ENCODE data around the gene TSEN2. TPM values are rescaled to one million over a fixed set of nuclear protein-coding genes. Genes with fewer than 3 reads are reported as not detected.
"Not testable (repeated sequence)": the region's sequence is repeated elsewhere in the genome, so short reads cannot be mapped to it uniquely, and the experiment has no call there.

Gene TSEN2
- total RNA-seq, 1 experiment from 2014 or later = 21.4 TPM

DNA sequence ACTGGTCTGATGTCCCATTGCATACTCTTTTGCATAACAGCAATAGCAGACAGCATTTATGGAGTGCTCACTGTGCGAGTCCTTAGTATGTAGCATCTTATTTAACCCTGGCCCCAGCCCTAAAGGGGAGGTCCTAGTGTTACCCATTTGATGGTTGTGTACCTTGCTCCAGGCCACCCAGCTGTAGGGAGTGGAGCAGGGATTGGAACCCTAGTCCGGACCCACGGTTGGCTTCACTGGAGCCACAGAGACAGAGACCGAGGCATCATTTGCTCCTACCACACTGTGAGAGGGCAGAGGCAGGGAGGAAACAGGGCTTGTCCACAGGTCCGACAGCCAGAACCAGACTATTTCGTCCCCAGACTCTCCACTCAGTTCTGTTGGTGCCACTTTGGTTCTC is 16.0 kb upstream of the TSEN2 start:
- in situ Hi-C loops (cut with HindIII; ENCODE audit: low sequenced_read_pairs) = no loop called here
- no peak for DNase-seq (ENCODE audit: low spot score)

DNA sequence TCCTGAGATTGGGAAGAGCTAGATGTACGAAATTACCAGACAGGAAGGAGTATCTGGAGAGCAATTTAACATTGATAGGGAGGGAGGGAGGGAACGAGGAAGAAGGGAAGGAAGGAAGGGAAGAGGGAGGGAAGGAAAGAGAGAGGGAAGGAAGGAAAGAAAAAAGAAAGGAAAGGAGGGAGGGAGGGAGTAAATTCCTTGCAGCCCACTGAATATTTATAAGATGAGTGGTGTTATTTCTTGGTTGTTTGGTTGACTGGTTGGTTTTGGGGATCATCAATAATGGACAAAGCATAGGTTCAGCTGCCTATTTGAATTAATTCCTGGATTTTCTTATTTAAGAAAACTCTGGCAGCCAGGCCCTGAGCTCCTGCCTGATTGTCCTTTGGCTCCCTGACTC is 15.5 kb upstream of the TSEN2 start:
- no peak for DNase-seq (ENCODE audit: low spot score)
- in situ Hi-C loops (cut with HindIII; ENCODE audit: low sequenced_read_pairs) = no loop called here

DNA sequence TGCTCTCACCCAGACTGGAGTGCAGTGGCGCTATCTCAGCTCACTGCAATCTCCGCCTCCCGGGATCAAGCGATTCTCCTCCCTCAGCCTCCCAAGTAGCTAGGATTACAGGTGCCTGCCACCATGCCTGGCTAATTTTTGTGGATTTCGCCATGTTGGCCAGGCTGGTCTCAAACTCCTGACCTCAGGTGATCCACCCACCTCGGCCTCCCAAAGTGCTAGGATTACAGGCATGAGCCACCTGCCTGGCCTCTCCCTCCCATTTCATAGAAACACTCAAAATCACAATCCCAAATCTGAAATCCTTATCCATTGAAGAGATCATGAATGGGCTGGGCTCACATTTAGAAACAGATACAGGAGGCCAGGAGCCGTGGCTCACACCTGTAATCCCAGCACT is 15.1 kb upstream of the TSEN2 start:
- in situ Hi-C loops (cut with HindIII; ENCODE audit: low sequenced_read_pairs); DNase-seq (ENCODE audit: low spot score): not testable (repeated sequence)

DNA sequence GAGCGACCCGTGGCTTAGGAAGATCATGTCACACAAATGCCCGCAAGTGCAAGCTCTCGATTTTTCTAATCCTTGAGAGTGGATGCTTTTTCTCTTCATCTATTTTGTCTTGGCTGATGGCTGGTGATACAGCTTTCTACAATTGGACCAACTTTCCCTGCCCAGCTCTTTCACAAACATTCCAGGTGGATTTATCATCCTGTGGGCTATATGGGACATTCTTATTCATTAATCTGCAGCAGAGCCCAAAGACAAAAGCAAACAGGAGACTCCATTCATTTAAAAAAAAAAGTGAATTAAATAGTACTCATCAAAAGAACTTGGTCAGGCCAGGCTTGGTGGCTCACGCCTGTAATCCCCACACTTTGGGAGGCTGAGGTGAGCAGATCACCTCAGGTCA is 14.2 kb upstream of the TSEN2 start:
- no peak for DNase-seq (ENCODE audit: low spot score)
- in situ Hi-C loops (cut with HindIII; ENCODE audit: low sequenced_read_pairs) = no loop called here

DNA sequence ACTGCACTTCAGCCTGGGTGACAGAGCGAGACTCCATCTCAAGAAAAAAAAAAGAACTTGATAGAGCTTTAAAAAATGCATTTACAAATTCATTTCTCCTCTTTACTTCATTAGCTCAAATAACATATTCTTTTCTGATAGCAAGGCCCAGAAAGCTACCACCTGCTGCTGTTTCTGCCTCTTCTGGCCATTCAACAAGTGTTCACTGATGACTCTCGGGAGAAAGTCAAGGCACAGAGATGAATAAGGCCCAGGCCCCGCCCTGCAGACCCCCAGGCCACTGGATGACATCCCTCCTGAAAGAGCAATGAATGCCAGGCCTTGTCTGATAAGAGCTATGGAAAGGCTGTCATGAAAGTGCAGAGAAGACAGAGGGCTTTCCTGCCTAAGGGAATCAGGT is 13.6 kb upstream of the TSEN2 start:
- DNase-seq (ENCODE audit: low spot score) = no peak
- in situ Hi-C loops (cut with HindIII; ENCODE audit: low sequenced_read_pairs) = no loop called here

DNA sequence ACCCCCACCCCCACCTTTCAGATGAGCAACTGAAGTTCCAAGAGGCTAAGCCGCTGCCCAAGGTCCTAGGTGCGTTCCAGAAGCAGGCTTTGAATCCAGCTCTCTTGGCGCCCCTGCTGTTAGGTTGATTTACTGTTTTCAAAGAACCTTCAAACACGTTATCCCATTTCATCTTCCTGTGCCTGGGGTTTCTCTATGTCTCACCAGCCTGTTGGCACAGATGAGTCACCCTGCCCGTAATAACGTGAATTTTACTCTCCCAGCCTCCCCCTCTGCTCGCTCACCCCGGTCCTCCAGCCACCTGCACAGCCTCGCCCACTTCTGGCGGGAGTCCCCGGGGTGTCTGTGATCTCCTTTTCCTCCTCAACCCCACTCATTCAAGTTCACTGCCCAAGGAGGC is 13.0 kb upstream of the TSEN2 start:
- DNase-seq (ENCODE audit: low spot score) = no peak
- in situ Hi-C loops (cut with HindIII; ENCODE audit: low sequenced_read_pairs) = no loop called here

DNA sequence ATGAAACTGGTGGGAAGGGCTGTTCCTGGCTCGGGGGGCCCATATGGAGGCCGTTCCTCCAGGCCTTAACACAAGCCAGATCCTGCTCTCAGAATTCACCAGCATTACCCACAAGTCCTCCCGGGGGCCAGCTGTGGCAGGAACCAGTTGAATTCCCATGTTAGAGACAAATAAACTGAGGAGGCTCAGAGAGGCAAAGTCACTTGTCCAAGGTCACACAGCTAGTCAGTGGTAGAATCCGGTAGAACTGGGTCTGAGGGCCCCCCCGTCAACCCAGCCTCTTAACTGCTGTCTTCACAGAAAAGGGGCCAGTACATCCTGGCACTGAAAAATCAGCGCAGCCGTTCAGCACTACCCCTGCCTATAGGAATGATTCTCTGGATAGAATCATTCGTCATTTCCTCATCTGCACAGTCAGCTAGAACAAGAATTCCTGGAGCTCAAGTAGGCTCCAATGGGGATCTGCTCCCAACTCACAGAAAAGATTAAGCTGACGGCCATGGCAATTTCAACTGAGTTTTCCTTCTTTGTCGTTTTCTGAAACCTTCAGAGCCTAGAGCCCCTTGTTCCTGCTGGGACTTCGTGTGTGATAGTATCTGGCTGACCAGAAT is 12.2 kb upstream of the TSEN2 start:
- in situ Hi-C loops (cut with HindIII; ENCODE audit: low sequenced_read_pairs) = no loop called here
- no peak for DNase-seq (ENCODE audit: low spot score)

DNA sequence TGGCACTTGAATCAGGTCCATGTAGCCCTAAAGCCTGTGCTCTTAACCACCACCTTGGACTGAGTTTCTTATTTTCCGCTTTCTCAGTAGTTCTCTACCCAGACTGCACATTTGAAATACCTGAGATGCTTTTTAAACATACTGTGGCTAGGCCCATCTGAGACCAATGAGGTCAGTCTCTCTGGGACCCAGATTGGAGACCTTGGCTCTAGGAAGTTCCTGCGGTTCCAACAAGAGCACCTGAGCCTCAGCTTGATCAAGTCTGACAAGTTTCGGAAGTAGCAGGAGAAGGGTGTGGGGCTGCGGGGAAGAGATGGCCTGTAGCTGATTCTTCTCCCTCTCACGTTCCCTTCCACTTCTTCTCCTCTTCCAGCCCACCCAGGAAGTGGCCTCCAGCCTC is 11.5 kb upstream of the TSEN2 start:
- in situ Hi-C loops (cut with HindIII; ENCODE audit: low sequenced_read_pairs) = no loop called here
- DNase-seq (ENCODE audit: low spot score) = no peak

DNA sequence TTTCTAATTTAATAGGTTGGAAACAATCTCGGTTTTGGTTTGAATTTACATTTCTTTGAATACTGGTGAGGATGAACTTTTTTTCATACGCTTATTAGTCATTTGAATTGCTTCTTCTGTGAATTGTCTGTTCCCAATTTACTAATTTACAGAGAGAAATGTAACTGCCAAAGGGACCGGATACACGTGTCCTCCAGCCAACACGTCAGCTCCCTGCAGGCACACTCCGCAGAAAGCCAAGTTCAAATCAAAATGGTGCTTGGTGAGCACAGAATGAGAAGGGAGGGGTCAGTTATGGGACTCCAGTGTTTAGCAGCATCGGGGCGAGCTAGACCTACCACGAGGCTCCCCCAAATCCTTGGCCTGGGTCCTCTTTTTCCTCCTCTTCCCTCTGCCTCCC is 10.8 kb upstream of the TSEN2 start:
- in situ Hi-C loops (cut with HindIII; ENCODE audit: low sequenced_read_pairs) = no loop called here
- no peak for DNase-seq (ENCODE audit: low spot score)

DNA sequence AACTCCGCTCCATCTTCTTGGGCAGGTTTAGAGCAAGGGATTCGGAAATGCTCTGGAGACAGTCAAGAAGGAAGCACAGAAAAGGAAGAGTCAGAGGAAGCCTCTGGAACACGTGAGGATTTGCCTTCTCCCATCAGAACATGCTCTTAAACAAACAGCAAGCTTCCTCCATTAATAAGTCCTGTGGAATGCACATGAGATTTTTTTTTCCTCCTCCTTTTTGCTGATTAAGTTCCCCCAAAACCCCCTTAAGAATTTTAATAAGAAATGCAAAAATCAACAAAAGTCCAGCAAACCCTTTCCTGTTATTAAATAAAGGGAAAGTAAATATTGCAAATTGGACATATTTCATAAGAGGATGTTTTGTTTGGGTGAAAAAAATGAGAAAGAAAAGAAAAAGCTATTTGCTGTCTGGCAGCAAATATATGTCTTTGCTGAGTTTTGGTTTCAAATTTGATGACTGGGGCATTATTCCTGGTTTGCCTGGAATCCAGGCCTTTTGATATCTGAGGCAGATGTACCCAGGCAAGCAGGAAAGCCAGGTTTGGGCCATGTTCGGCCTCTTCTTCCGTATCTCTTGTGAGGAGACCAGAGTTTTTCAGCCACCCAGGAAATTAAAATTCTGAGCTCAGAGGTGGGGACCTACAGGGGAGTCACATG is 7.9 kb upstream of the TSEN2 start:
- no peak for DNase-seq (ENCODE audit: low spot score)
- in situ Hi-C loops (cut with HindIII; ENCODE audit: low sequenced_read_pairs) = no loop called here

DNA sequence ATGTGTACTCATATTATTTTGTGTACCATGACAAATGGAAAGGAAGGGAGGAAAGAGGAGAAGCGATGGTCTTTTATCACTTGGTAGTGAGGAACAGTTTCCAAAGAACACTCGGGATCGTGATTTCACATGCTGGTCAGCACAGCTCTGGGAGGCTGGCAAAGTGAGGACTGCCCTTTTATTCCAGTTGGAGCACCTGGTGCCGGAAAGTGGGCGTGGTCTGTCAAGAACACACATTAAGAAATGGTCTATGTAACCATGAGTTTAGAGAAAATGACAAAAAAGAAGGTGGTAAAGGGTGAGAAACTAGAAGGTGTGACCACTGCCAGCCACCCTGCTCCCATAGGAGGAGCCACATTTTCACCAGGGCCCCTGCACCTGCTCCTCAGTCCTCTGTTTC is 7.0 kb upstream of the TSEN2 start:
- DNase-seq (ENCODE audit: low spot score) = no peak
- in situ Hi-C loops (cut with HindIII; ENCODE audit: low sequenced_read_pairs) = no loop called here

DNA sequence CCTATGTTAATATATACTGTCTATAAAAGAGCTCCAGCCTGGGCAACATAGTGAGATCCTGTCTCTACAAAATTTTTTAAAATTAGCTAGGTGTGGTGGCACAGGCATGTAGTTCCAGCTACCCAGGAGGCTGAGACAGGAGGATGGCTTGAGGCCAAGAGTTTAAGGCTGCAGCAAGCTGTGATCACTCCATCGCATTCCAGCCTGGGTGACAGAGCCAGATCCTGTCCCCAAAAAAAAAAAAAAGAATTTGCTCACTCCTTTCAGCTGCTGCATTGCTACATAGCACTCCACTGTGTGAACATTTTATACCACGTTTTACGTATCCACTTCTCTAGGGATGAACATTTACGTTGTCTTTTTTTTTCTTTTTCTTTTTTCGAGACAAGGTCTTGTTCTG is 6.0 kb upstream of the TSEN2 start:
- DNase-seq (ENCODE audit: low spot score) = peak; percentile 69
- in situ Hi-C loops (cut with HindIII; ENCODE audit: low sequenced_read_pairs) = no loop called here

DNA sequence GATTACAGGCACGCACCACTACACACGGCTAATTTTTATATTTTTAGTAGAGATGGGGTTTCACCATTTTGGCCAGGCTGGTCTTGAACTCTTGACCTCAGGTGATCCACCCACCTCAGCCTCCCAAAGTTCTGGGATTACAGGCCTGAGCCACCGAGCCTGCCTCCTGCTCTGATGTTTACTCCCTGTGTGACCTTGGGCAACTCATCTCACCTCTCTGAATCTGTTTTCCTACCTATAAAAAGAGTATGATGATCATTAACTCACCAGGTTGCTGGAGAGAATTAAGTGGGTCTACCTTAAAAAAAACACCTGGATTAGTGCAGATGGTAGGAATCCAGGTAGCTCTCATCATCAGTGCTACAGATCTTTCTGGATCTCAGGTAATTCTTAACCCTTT is 5.1 kb upstream of the TSEN2 start:
- DNase-seq (ENCODE audit: low spot score); in situ Hi-C loops (cut with HindIII; ENCODE audit: low sequenced_read_pairs): not testable (repeated sequence)

DNA sequence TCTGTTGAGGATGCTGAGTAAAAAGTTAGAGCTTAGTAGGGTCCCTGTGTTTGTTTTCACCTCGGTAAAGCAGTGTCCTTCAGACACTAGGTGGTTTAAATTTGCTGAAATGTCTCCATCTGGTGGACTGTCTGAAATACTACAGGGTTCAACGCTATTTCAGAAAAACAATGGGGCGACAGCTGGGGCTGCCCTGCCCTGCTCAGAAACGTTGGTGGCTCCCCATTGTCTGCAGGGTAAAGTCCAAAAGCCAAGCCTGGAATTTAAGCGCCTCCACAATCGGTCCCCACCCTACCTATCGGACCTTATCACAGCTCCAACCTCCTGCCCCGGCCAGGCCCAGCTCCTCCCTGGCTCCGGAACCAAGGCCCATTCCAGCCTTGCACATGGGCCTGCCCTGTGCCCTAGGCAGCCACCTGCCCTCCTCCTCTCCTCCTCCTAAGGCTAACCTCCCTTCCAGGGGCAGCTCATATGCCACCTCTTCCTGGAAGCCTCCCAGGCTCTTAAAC is 4.3 kb upstream of the TSEN2 start:
- in situ Hi-C loops (cut with HindIII; ENCODE audit: low sequenced_read_pairs) = no loop called here
- DNase-seq (ENCODE audit: low spot score) = peak; percentile 69

DNA sequence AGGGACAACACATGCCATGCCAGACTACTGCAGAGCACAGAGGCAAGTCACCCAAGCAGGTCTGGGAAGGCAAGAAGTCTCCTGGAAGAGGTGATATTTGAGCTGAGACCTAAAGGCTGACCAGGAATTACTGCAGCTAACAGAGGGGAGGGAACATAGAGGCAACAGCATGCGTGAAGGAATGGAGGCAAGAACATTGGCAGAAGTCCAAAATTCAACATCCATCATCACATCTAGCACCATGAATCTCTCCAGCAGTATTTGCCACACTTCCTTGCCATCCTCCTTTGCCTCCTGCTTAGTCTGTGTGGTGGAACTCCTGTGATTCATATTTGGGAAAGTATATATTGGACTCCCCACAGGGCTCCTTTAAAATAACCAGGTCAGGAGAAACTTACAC is 870 bp upstream of the TSEN2 start:
- in situ Hi-C loops (cut with HindIII; ENCODE audit: low sequenced_read_pairs) = no loop called here
- DNase-seq (ENCODE audit: low spot score) = no peak

DNA sequence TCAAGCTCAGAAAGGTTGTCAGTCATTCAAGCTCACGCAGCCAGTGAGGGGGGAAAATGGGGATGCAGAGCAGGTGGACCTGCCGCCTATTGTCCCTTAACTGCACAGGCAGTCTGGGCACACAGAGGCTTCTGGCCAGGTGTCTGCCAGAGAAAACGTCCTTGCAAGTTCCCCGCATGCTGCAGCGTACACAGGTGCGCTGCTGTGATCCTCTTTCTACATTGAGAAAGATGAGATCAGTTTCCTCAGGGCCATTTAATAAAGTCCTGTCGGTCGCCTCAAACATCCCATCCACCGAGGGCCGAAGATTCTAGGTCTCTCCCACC is 445 bp upstream of the TSEN2 start:
- in situ Hi-C loops (cut with HindIII; ENCODE audit: low sequenced_read_pairs) = no loop called here
- DNase-seq (ENCODE audit: low spot score) = no peak

DNA sequence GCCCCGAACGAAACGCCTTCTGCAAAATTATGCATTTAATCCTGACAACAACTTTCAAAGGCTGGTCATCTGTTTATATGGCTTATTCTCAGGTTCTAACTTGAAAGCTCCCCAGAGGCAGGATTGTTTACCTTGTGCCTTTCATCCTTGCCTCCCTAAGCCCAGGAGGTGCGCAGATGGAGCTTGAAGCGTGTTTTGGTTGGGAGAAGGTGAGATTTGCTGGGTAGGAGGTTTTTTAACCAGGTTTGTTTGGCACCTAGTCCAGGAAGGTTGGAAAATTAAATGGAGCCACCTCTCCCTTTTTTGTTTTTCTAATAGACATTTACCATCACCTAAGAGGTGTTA is 675 bp downstream of the TSEN2 start:
- no peak for DNase-seq (ENCODE audit: low spot score)
- in situ Hi-C loops (cut with HindIII; ENCODE audit: low sequenced_read_pairs) = no loop called here

DNA sequence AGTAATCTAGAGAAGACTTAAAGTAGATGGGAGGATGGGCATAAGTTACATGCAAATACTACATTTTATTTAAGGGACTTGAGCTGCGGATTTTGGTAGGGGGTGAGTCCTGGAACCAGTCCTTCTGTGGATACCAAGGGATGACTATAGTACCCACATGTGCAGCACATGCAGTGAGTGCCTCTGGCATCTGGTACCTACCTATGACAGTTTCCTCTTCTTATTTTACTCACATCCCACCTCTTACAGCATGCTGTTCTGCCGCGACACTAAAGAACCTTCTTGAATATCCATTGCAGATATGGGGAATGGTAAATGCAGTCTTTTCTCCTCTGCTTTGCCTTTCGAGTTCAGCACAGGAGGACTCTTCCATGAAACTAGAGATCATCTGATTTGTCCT is 1.7 kb downstream of the TSEN2 start:
- no peak for DNase-seq (ENCODE audit: low spot score)
- in situ Hi-C loops (cut with HindIII; ENCODE audit: low sequenced_read_pairs) = no loop called here

DNA sequence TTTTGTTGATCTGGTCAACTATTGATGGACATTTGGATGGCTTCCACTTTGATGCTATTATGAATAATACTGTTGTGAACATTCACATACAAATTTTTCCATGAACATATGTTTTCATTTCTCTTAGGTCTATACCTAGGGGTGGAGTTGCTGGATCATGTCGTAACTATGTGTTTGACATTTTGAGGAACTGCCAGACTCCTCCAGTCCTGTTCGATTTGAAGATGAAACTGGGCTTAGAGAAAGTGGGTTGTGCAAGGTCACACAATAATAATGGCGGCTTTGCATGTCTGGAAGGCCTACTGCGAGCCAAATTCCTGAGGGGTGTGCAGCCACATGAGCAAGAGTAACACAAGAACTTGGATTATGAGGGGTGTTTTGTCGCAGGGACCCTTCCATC is 2.6 kb downstream of the TSEN2 start:
- no peak for DNase-seq (ENCODE audit: low spot score)
- in situ Hi-C loops (cut with HindIII; ENCODE audit: low sequenced_read_pairs) = no loop called here

DNA sequence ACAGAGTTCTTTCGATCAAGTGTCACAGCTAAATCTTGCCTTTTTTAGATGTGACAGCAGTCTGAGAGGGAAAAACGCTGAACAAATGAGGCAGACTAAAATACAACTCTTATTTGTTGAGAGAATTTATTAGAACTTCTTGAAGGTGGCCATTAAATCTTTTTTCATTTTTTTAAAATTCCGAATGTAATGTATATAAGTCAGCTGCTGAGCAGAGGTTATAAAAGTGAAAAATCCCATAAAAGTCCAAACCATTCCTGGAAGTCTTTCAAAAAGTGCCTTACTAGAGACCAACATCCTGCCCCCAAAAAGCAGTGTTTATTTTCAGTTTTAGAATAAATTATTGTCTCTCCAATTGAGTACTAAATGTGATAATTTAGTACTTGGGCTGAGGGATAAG is 3.1 kb downstream of the TSEN2 start:
- in situ Hi-C loops (cut with HindIII; ENCODE audit: low sequenced_read_pairs) = no loop called here
- no peak for DNase-seq (ENCODE audit: low spot score)

DNA sequence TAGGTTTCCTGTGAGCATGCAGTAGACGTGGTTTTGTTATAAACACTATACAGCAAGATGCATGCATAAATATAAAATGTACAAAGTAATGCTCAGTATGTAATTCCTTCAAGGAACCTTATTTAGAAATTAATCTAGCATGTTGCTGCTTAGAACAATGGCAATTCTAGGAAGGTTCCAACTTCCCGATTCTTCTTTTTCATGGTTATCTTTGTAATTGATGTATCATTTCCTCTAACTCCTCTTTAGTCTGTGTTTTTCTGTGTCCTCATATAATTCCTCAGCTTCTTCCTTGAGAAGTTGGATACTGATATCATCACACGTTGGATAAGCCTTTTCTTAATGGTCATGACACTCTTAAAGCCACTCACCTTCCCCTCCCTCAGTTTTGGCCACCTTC is 3.5 kb downstream of the TSEN2 start:
- no peak for DNase-seq (ENCODE audit: low spot score)
- in situ Hi-C loops (cut with HindIII; ENCODE audit: low sequenced_read_pairs) = no loop called here

DNA sequence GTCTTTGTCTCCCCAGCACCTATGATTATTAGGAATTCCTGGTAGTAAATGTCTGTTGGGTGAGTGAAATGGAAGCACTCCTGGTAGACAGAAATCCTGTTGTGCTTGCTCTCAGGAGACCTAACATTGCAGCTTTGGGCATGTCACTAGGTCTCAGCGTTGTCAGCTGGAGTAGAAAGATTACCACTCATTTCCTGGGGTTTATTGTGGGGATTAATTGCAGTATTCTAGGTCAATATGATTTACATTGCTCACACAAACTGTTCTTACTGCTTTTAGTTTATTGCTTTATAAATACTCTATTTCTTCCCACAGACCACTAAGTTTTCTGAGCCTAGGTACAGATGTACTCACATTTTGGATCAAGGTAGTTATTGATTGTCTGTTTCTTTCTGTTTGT is 5.1 kb downstream of the TSEN2 start:
- in situ Hi-C loops (cut with HindIII; ENCODE audit: low sequenced_read_pairs) = no loop called here
- DNase-seq (ENCODE audit: low spot score) = peak; percentile 40

Measured in G401 (cell line).